ENCODE measurements around the gene COL1A1. TPM values are rescaled to one million over a fixed set of nuclear protein-coding genes. Genes with fewer than 3 reads are reported as not detected.

Gene COL1A1
- total RNA-seq, 2 experiments from 2014 or later = not detected

DNA sequence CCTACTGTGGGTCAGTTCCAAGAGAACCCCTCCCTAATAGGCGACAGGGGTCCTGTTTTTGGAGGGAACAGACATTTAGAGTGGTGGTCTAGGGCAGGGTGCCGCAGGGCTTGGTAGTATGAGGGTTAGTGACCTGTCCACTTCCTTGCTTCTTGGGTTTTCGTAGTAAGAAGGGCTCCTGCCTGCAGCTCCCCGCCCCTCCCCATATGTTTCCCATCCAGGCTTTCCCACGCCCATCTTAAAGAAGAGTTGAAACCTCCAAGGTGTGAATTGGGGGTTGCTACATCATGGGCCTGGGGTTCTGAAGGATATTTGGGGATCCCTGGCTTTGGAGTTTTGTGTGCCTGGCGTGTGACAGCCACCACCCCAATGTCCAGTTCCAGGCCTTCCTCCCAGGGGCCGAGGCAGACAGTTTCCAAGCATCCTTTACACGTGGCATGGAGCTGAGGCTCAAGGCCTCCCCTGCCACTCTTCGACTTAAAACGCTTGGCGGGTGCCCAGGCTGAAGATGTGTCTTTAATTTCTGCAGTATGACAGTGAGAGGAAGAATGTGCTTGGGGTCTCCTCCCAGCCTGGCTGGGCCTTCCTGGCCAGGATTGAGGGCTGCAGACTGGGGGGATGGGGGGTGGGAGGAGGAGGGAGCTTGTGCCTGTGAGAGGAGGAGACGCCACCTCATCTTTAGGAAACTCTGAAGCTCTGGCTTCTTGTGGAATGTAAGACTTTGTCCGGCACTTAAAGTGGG, 2.3 kb upstream of the COL1A1 start:
- POLR2A ChIA-PET = no interaction called here
- Histone ChIP-seq H3K79me2 (ENCODE audit: insufficient read depth, low read depth, low read length) (no peaks in the 10 kb centered on the region), H3K9me3 (ENCODE audit: low read length) (no peaks in the 10 kb centered on the region), H3K9me2 (ENCODE audit: insufficient read depth, low read length) (no peaks in the 10 kb centered on the region), H3K4me3 (ENCODE audit: low read depth, low read length, poor library complexity, severe bottlenecking) (no peak overlapping the region), H3K36me3 (ENCODE audit: insufficient read depth, low read length) (no peaks in the 10 kb centered on the region), H3K4me2 (ENCODE audit: low read length) (no peak overlapping the region), H3K27ac (ENCODE audit: low read depth, low read length, poor library complexity, severe bottlenecking) (no peak overlapping the region), H3K4me1 (ENCODE audit: insufficient read depth, low read length, poor library complexity, severe bottlenecking) (peaks cover 8% of the 10 kb centered on the region), H4K20me1 (ENCODE audit: insufficient read depth, low read length) (no peaks in the 10 kb centered on the region), H2AFZ (ENCODE audit: low read length) (no peak overlapping the region)
- no peak for TF ChIP-seq EZH2phosphoT487 (IDR thresholded peaks at IDR 0.05; ENCODE audit: borderline replicate concordance, low read depth, low read length)
- TF ChIP-seq, protein P1, sequence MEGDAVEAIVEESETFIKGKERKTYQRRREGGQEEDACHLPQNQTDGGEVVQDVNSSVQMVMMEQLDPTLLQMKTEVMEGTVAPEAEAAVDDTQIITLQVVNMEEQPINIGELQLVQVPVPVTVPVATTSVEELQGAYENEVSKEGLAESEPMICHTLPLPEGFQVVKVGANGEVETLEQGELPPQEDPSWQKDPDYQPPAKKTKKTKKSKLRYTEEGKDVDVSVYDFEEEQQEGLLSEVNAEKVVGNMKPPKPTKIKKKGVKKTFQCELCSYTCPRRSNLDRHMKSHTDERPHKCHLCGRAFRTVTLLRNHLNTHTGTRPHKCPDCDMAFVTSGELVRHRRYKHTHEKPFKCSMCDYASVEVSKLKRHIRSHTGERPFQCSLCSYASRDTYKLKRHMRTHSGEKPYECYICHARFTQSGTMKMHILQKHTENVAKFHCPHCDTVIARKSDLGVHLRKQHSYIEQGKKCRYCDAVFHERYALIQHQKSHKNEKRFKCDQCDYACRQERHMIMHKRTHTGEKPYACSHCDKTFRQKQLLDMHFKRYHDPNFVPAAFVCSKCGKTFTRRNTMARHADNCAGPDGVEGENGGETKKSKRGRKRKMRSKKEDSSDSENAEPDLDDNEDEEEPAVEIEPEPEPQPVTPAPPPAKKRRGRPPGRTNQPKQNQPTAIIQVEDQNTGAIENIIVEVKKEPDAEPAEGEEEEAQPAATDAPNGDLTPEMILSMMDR (conservative IDR thresholded peaks at IDR 0.05; ENCODE audit: low read length) = no peak
- BruUV-seq (replicated peaks) = no TSS peak
- no peak for DNase-seq (ENCODE audit: low spot score)
- CTCF ChIA-PET (ENCODE audit: unreplicated experiment) = interaction anchor here (0.7 kb wide), 1 partner anchor 70 kb away, joined by 5 read pairs; no protein-coding TSS in a partner anchor
- intact Hi-C loops (cut with micrococcal nuclease; ENCODE audit: unreplicated experiment) = no loop called here

DNA sequence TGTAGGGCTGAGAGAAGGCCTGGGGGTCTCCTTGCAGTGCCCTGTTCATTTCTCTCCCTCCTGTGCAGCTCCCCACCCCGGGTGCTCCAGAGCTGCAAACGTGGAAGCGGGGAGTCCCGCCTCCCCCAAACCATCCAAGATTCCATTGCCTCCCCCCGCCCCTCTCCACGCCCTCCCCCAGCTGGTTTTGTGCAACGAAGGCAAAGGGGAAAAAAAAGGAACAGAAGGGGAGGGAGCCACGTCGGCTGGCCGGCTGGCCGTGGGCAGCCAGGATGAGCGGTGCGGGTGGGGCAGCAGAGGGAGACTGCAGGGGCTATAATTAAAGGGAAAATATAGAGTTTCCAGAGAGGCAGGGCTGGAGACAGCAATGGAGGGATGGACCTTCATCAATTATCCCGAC, 1.7 kb upstream of the COL1A1 start:
- ChIA-PET POLR2A (no interaction called here), CTCF (ENCODE audit: unreplicated experiment) (interaction anchor here (0.7 kb wide), 1 partner anchor 70 kb away, joined by 5 read pairs; no protein-coding TSS in a partner anchor)
- H4K20me1 ChIP-seq (ENCODE audit: insufficient read depth, low read length) = no peaks in the 10 kb centered on the region
- H2AFZ ChIP-seq (ENCODE audit: low read length) = no peak overlapping the region
- intact Hi-C loops (cut with micrococcal nuclease; ENCODE audit: unreplicated experiment) = no loop called here
- H3K4me2 ChIP-seq (ENCODE audit: low read length) = no peak overlapping the region
- H3K4me1 ChIP-seq (ENCODE audit: insufficient read depth, low read length, poor library complexity, severe bottlenecking) = peaks cover 8% of the 10 kb centered on the region
- BruUV-seq (replicated peaks) = no TSS peak
- H3K27ac ChIP-seq (ENCODE audit: low read depth, low read length, poor library complexity, severe bottlenecking) = no peak overlapping the region
- no peaks in the 10 kb centered on the region for H3K36me3 ChIP-seq (ENCODE audit: insufficient read depth, low read length)
- H3K9me3 ChIP-seq (ENCODE audit: low read length) = no peaks in the 10 kb centered on the region
- H3K9me2 ChIP-seq (ENCODE audit: insufficient read depth, low read length) = no peaks in the 10 kb centered on the region
- no peak overlapping the region for H3K4me3 ChIP-seq (ENCODE audit: low read depth, low read length, poor library complexity, severe bottlenecking)
- no peaks in the 10 kb centered on the region for H3K79me2 ChIP-seq (ENCODE audit: insufficient read depth, low read depth, low read length)
- TF ChIP-seq, protein P1 (conservative IDR thresholded peaks at IDR 0.05; ENCODE audit: low read length) = no peak
- TF ChIP-seq EZH2phosphoT487 (IDR thresholded peaks at IDR 0.05; ENCODE audit: borderline replicate concordance, low read depth, low read length) = no peak
- no peak for DNase-seq (ENCODE audit: low spot score)

Measured in OCI-LY7 (cell line).